Body of pancreas (tissue), 4 donors: ENCODE measurements around the gene SLC6A3.

Experiments
- CTCF ChIP-seq, 7 experiments: fragments of 450-650 bp in 4 of 7; fragments of 200-600 bp in 3 of 7; sonication (generic) in 3 of 7; IDR thresholded peaks; one replicate each; pipeline ENCODE4 v1.5.1; 2016 to 2019; ENCODE audit warnings: antibody characterized with exemption in 7 of 7
- POLR2A ChIP-seq, 3 donors: fragments of 450-650 bp; IDR thresholded peaks; one replicate each; pipeline ENCODE4 v1.6.1; 2016; ENCODE audit warnings: antibody characterized with exemption in 3 of 3, mild to moderate bottlenecking in 2 of 3

GRCh38 chr5:1444361-1445189 is 665 bp downstream of the SLC6A3 start:
- no peak for TF ChIP-seq POLR2A (IDR thresholded peaks at IDR 0.05)
- TF ChIP-seq CTCF (IDR thresholded peaks at IDR 0.05): no peak
